ENCODE data around the gene PTPN18.
A peak's percentile ranks its signal among the peaks of the same experiment; 100 is the strongest.

Gene PTPN18

GRCh38 chr2:130369311-130369964 is 13.6 kb downstream of the PTPN18 start:
- Histone ChIP-seq H3K36me3 (ENCODE audit: control insufficient read depth in 1 of 2, insufficient read depth in 2 of 2, low read length in 2 of 2) (no peaks in the 10 kb centered on the region), H3K4me3 (ENCODE audit: low read depth in 1 of 2, low read length in 2 of 2) (no peak overlapping the region), H3K27ac (ENCODE audit: low read length) (no peak overlapping the region), H3K9me3 (ENCODE audit: control insufficient read depth in 1 of 2, low read length in 2 of 2) (no peaks in the 10 kb centered on the region), H3K4me1 (ENCODE audit: control insufficient read depth in 1 of 2, insufficient read depth in 2 of 2, low read length in 2 of 2) (peaks cover 0 to 21% of the 10 kb centered on the region in 2 donors), H3K27me3 (ENCODE audit: low read depth, low read length) (no peaks in the 10 kb centered on the region)

- no peak overlapping the region for H3K27ac ChIP-seq (ENCODE audit: low read length)
- H3K4me1 ChIP-seq (ENCODE audit: control insufficient read depth in 1 of 2, insufficient read depth in 2 of 2, low read length in 2 of 2): peaks cover 0 to 26% of the 10 kb centered on the region in 2 donors
- H3K36me3 ChIP-seq (ENCODE audit: control insufficient read depth in 1 of 2, insufficient read depth in 2 of 2, low read length in 2 of 2): no peaks in the 10 kb centered on the region
- H3K27me3 ChIP-seq (ENCODE audit: low read depth, low read length): no peaks in the 10 kb centered on the region
- H3K9me3 ChIP-seq (ENCODE audit: control insufficient read depth in 1 of 2, low read length in 2 of 2): no peaks in the 10 kb centered on the region
- H3K4me3 ChIP-seq (ENCODE audit: low read depth in 1 of 2, low read length in 2 of 2): no peak overlapping the region
Observed at GRCh38 chr2:130369965-130370341, 14.1 kb downstream of the PTPN18 start.

GRCh38 chr2:130370490-130370889 is 14.6 kb downstream of the PTPN18 start:
- no peaks in the 10 kb centered on the region for H3K36me3 ChIP-seq (ENCODE audit: control insufficient read depth in 1 of 2, insufficient read depth in 2 of 2, low read length in 2 of 2)
- H3K27me3 ChIP-seq (ENCODE audit: low read depth, low read length): no peaks in the 10 kb centered on the region
- no peaks in the 10 kb centered on the region for H3K9me3 ChIP-seq (ENCODE audit: control insufficient read depth in 1 of 2, low read length in 2 of 2)
- H3K27ac ChIP-seq (ENCODE audit: low read length): no peak overlapping the region
- peaks cover 0 to 27% of the 10 kb centered on the region in 2 donors for H3K4me1 ChIP-seq (ENCODE audit: control insufficient read depth in 1 of 2, insufficient read depth in 2 of 2, low read length in 2 of 2)
- H3K4me3 ChIP-seq (ENCODE audit: low read depth in 1 of 2, low read length in 2 of 2): no peak overlapping the region

- H3K9me3 ChIP-seq (ENCODE audit: control insufficient read depth in 1 of 2, low read length in 2 of 2): no peaks in the 10 kb centered on the region
- peak overlapping the region; percentile 80 to 96 for H3K4me3 ChIP-seq (ENCODE audit: low read depth in 1 of 2, low read length in 2 of 2)
- H3K36me3 ChIP-seq (ENCODE audit: control insufficient read depth in 1 of 2, insufficient read depth in 2 of 2, low read length in 2 of 2): peaks cover 0 to 5% of the 10 kb centered on the region in 2 donors
- no peaks in the 10 kb centered on the region for H3K27me3 ChIP-seq (ENCODE audit: low read depth, low read length)
- H3K27ac ChIP-seq (ENCODE audit: low read length): peak overlapping the region; percentile 74
- peaks cover 0 to 27% of the 10 kb centered on the region in 2 donors for H3K4me1 ChIP-seq (ENCODE audit: control insufficient read depth in 1 of 2, insufficient read depth in 2 of 2, low read length in 2 of 2)
Observed at GRCh38 chr2:130371723-130372054, 15.8 kb downstream of the PTPN18 start.

GRCh38 chr2:130372055-130372832 is 16.4 kb downstream of the PTPN18 start:
- Histone ChIP-seq H3K9me3 (ENCODE audit: control insufficient read depth in 1 of 2, low read length in 2 of 2) (no peaks in the 10 kb centered on the region), H3K36me3 (ENCODE audit: control insufficient read depth in 1 of 2, insufficient read depth in 2 of 2, low read length in 2 of 2) (peaks cover 0 to 5% of the 10 kb centered on the region in 2 donors), H3K27me3 (ENCODE audit: low read depth, low read length) (no peaks in the 10 kb centered on the region), H3K4me1 (ENCODE audit: control insufficient read depth in 1 of 2, insufficient read depth in 2 of 2, low read length in 2 of 2) (peaks cover 0 to 27% of the 10 kb centered on the region in 2 donors), H3K27ac (ENCODE audit: low read length) (peak overlapping the region; percentile 74), H3K4me3 (ENCODE audit: low read depth in 1 of 2, low read length in 2 of 2) (peak overlapping the region; percentile 80 to 96)

GRCh38 chr2:130372833-130373807 is 17.3 kb downstream of the PTPN18 start:
- no peaks in the 10 kb centered on the region for H3K27me3 ChIP-seq (ENCODE audit: low read depth, low read length)
- no peaks in the 10 kb centered on the region for H3K9me3 ChIP-seq (ENCODE audit: control insufficient read depth in 1 of 2, low read length in 2 of 2)
- peaks cover 0 to 27% of the 10 kb centered on the region in 2 donors for H3K4me1 ChIP-seq (ENCODE audit: control insufficient read depth in 1 of 2, insufficient read depth in 2 of 2, low read length in 2 of 2)
- peaks cover 0 to 5% of the 10 kb centered on the region in 2 donors for H3K36me3 ChIP-seq (ENCODE audit: control insufficient read depth in 1 of 2, insufficient read depth in 2 of 2, low read length in 2 of 2)
- peak overlapping the region; percentile 80 to 96 for H3K4me3 ChIP-seq (ENCODE audit: low read depth in 1 of 2, low read length in 2 of 2)
- H3K27ac ChIP-seq (ENCODE audit: low read length): peak overlapping the region; percentile 60

GRCh38 chr2:130373808-130374365 is 18.0 kb downstream of the PTPN18 start:
- H3K9me3 ChIP-seq (ENCODE audit: control insufficient read depth in 1 of 2, low read length in 2 of 2): no peaks in the 10 kb centered on the region
- H3K27ac ChIP-seq (ENCODE audit: low read length): no peak overlapping the region
- no peaks in the 10 kb centered on the region for H3K27me3 ChIP-seq (ENCODE audit: low read depth, low read length)
- H3K4me1 ChIP-seq (ENCODE audit: control insufficient read depth in 1 of 2, insufficient read depth in 2 of 2, low read length in 2 of 2): peaks cover 0 to 27% of the 10 kb centered on the region in 2 donors
- peaks cover 0 to 5% of the 10 kb centered on the region in 2 donors for H3K36me3 ChIP-seq (ENCODE audit: control insufficient read depth in 1 of 2, insufficient read depth in 2 of 2, low read length in 2 of 2)
- H3K4me3 ChIP-seq (ENCODE audit: low read depth in 1 of 2, low read length in 2 of 2): peak overlapping the region in 1 of 2 donors; percentile 96

- Histone ChIP-seq H3K36me3 (ENCODE audit: control insufficient read depth in 1 of 2, insufficient read depth in 2 of 2, low read length in 2 of 2) (peaks cover 0 to 5% of the 10 kb centered on the region in 2 donors), H3K27ac (ENCODE audit: low read length) (no peak overlapping the region), H3K4me3 (ENCODE audit: low read depth in 1 of 2, low read length in 2 of 2) (no peak overlapping the region), H3K27me3 (ENCODE audit: low read depth, low read length) (no peaks in the 10 kb centered on the region), H3K4me1 (ENCODE audit: control insufficient read depth in 1 of 2, insufficient read depth in 2 of 2, low read length in 2 of 2) (peaks cover 0 to 27% of the 10 kb centered on the region in 2 donors), H3K9me3 (ENCODE audit: control insufficient read depth in 1 of 2, low read length in 2 of 2) (no peaks in the 10 kb centered on the region)
Observed at GRCh38 chr2:130374587-130375290, 18.9 kb downstream of the PTPN18 start.

GRCh38 chr2:130375291-130376266 is 19.7 kb downstream of the PTPN18 start:
- H3K4me1 ChIP-seq (ENCODE audit: control insufficient read depth in 1 of 2, insufficient read depth in 2 of 2, low read length in 2 of 2): peaks cover 0 to 27% of the 10 kb centered on the region in 2 donors
- no peak overlapping the region for H3K4me3 ChIP-seq (ENCODE audit: low read depth in 1 of 2, low read length in 2 of 2)
- no peak overlapping the region for H3K27ac ChIP-seq (ENCODE audit: low read length)
- H3K36me3 ChIP-seq (ENCODE audit: control insufficient read depth in 1 of 2, insufficient read depth in 2 of 2, low read length in 2 of 2): peaks cover 0 to 5% of the 10 kb centered on the region in 2 donors
- H3K27me3 ChIP-seq (ENCODE audit: low read depth, low read length): no peaks in the 10 kb centered on the region
- no peaks in the 10 kb centered on the region for H3K9me3 ChIP-seq (ENCODE audit: control insufficient read depth in 1 of 2, low read length in 2 of 2)
